Esophagus squamous epithelium (tissue), 4 donors: ENCODE measurements around the gene PLCH2.

Experiments used
- POLR2A ChIP-seq, 4 donors: fragments of 450-650 bp; IDR thresholded peaks; one replicate each; pipeline ENCODE4 v1.6.1; 2017; ENCODE audit warnings: antibody characterized with exemption in 4 of 4, mild to moderate bottlenecking in 4 of 4, moderate library complexity in 3 of 4
- TF ChIP-seq, protein P1 (sequence below), 6 experiments: fragments of 450-650 bp in 4 of 6; fragments of 200-600 bp in 2 of 6; sonication (generic) in 2 of 6; IDR thresholded peaks; one replicate each; pipeline ENCODE4 v1.5.1; 2016 to 2019; ENCODE audit warnings: antibody characterized with exemption in 6 of 6, mild to moderate bottlenecking in 4 of 6, moderate library complexity in 4 of 6

DNA sequence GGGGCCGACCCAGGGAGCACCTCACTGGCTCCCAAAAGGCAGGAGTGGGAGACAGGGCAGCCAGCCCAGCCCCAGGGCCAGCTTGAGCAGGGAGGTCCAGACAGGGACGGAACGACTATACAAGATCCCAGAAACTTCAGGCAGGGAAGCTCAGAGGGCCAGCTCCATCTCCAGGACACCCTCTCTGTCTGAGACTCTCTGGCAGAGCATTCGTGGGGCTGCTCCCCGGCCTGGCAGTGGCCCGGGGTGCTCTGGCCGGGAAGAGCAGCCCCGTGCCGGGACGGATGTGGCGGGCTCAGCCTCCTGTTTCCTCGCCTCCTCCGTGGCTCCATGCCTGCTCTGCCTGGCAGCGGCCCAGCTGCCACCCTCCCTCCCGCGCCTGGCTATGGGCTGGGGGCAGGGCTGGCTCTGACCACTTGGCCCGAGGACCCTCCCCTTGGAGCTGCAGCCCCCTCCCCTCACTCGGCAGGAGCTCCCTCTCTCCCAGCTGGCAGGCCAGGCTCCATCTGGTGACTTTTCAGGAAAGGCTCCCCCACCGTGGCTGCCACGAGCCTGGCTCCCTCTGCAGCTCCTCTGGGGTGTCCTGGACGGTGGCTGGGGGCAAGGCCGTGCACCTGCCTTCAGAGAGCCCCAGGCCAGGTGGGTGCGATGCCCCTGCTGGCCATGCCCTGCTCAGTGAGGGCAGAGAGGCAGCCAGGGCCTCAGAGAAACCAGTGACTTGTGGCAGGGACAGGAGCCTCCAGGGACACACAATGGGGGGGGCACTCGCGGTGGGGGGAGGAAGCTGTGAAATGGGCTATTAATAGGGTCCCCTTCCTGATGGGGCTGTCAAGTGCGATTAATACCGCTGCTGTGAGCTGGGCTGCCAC, 5.6 kb upstream of the PLCH2 start:
- TF ChIP-seq POLR2A (IDR thresholded peaks at IDR 0.05), result no peak
- TF ChIP-seq, protein P1, sequence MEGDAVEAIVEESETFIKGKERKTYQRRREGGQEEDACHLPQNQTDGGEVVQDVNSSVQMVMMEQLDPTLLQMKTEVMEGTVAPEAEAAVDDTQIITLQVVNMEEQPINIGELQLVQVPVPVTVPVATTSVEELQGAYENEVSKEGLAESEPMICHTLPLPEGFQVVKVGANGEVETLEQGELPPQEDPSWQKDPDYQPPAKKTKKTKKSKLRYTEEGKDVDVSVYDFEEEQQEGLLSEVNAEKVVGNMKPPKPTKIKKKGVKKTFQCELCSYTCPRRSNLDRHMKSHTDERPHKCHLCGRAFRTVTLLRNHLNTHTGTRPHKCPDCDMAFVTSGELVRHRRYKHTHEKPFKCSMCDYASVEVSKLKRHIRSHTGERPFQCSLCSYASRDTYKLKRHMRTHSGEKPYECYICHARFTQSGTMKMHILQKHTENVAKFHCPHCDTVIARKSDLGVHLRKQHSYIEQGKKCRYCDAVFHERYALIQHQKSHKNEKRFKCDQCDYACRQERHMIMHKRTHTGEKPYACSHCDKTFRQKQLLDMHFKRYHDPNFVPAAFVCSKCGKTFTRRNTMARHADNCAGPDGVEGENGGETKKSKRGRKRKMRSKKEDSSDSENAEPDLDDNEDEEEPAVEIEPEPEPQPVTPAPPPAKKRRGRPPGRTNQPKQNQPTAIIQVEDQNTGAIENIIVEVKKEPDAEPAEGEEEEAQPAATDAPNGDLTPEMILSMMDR (IDR thresholded peaks at IDR 0.05), result no peak
